Activated T-cell treated with anti-CD3 and anti-CD28 coated beads for 48 hours (primary cell): ENCODE results near the gene SPRR1A.

ENCODE experiments used
- DNase-seq: peaks from one replicate; pipeline ENCODE4 v3.0.0-alpha.2; 2020; ENCODE audit warnings: low read depth

SPRR1A gene

DNA sequence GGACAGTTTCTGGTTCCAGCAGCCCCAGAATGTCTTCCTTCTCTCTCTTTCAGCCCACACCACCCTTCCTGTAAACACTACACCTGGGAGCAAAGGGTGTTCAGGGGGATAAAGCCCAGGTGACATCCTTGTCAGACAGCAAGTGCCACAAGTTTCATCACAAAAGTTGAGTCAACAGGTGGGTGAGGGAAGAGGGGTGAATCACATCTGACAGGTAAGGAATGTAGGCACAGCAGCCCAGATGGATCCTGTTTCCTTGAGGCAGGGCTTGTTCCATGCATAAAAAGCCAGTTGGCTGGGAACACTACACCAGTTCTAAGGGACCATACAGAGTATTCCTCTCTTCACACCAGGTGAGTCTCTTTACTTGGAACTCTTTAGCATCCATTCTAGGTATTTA, 47.0 kb downstream of the SPRR1A start, which contains the start of gene SPRR1B:
SPRR1B (plus strand) TSS at position 309 of the 400 bp plus-strand sequence. CDS start 1,143 bp downstream, outside the sequence.
- DNase-seq = no peak

DNA sequence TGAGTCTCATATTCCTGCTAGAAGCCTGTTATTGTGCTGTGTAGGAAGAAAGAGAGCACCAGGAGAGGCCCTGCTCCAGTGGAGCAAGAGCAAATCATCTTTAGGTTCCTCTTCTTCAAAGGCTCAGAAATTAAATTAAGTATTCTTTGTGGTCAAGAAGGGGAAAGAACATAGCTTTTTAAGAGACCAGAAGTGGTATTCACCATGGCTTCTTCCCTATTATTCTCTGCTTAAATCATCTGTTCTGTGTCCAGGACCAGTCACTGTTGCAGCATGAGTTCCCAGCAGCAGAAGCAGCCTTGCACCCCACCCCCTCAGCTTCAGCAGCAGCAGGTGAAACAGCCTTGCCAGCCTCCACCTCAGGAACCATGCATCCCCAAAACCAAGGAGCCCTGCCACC, 48.2 kb downstream of the SPRR1A start:
- DNase-seq = no peak

DNA sequence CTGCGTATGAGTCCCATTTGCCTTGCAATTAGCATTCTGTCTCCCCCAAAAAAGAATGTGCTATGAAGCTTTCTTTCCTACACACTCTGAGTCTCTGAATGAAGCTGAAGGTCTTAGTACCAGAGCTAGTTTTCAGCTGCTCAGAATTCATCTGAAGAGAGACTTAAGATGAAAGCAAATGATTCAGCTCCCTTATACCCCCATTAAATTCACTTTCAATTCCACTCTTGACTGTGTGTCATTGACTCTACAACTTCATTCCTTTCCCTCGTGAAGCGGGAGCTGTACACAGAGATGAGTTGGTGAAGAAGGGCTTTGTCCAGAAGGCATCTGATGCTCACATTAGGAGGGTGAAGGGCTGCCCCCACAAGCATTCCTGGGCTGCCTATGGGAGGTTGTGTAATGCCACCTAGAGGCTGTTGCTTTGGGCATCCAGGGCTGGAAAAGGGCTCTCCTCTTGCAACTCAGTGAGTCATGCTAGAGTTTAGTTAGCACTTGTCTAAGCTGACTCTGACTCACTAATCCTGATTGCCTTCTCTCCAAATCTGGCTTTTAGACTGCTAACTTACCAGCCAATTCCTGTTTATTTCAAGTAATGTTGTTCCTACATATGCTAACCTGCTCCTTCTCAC, 48.9 kb downstream of the SPRR1A start:
- no peak for DNase-seq

DNA sequence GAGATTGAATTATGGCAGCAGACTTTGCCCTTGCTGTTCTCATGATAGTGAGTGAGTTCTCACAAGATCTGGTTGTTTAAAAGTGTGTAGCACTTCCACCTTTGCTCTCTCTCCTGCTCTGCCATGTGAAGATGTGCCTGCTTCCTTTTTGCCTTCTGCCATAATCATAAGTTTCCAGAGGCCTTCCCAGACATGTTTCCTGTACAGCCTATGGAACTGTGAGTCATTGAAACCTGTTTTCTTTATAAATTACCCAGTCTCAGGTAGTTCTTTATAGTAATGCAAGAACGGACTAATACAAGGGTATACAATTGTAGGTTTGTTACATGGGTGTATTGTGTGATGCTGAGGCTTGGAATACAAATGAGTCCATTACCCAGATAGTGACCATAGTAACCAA, 51.3 kb downstream of the SPRR1A start:
- DNase-seq = no peak
